Left lobe of liver (tissue), 2 donors: ENCODE data around the gene ZNF273. TPM values are rescaled to one million over a fixed set of nuclear protein-coding genes. Genes with fewer than 3 reads are reported as not detected.
"Not testable (repeated sequence)": the region's sequence is repeated elsewhere in the genome, so short reads cannot be mapped to it uniquely, and the experiment has no call there.

Experiments used
- ATAC-seq: fragments of 200-7000 bp; cut with Tn5 transposase; one replicate; pipeline ENCODE4 v1.9.1; 2020; ENCODE audit warnings: mild to moderate bottlenecking, moderate library complexity
- DNase-seq: peaks from one replicate; pipeline ENCODE4 v3.0.0-alpha.2; 2020; ENCODE audit warnings: low spot score
- total RNA-seq: library from RNA; stranded (reverse); gene quantifications from one replicate; pipeline ENCODE4 v1.2.1, GENCODE V29; 2021
- donor health status: DM: no; HTN: no; CAD: no; lungs with moderate emphysema.
- donor health status: DM: no; HTN: yes; CAD: no.

ZNF273 gene
- total RNA-seq, 1 donor from 2014 or later, result 0.48 TPM

DNA sequence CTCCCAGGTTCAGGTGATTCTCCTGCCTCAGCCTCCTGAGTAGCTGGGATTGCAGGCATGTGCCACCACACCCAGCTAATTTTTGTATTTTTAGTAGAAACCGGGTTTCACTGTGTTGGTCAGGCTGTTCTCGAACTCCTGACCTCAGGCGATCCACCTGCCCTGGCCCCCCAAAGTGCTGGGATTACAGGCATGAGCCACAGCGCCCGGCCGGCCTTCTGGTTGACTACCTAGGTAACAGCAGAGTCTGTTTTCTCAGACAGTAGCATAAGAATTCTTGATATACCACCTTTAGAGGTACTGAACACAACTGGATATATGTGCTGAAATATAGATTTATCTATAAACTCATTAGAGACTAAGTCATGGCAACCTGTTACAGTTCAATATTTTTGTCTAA lies 36.9 kb downstream of the ZNF273 start:
- not testable (repeated sequence) for DNase-seq, ATAC-seq

DNA sequence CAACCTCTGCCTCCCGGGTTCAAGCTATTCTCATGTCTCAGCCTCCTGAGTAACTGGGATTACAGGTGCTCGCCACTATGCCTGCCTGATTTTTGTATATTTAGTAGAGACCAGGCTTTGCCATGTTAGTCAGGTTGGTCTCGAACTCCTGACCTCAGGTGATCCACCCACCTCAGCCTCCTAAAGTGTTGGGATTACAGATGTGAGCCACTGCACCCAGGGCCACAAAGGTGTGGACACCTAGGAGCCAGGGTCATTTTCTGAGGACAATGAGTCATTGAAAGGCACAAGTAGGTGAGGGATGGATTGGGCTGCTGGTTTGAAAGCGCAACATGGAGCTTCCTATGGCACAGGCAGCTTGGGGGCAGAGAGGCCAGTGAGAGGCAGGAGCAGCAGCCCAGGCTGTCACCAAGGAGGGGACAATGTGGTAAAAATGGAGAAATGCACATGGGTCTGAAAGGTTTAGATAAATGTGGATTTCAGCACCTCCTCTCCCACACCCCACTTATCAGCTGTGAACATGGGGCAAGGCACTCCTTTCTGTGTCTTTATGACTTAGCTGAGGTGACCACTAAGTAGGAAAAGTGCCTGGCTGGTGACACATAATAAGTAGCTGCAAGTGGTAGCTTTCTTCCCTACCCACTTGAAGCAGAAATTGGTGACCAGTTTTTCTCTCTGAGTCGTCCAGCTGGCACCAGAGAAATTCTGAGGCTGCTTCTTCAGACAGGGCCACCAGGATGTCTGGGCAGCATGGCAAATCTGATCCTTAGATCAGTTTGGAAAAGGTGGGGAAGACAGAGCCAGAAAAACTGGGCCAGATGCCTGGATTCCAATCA lies 41.8 kb downstream of the ZNF273 start:
- ATAC-seq, DNase-seq: not testable (repeated sequence)

DNA sequence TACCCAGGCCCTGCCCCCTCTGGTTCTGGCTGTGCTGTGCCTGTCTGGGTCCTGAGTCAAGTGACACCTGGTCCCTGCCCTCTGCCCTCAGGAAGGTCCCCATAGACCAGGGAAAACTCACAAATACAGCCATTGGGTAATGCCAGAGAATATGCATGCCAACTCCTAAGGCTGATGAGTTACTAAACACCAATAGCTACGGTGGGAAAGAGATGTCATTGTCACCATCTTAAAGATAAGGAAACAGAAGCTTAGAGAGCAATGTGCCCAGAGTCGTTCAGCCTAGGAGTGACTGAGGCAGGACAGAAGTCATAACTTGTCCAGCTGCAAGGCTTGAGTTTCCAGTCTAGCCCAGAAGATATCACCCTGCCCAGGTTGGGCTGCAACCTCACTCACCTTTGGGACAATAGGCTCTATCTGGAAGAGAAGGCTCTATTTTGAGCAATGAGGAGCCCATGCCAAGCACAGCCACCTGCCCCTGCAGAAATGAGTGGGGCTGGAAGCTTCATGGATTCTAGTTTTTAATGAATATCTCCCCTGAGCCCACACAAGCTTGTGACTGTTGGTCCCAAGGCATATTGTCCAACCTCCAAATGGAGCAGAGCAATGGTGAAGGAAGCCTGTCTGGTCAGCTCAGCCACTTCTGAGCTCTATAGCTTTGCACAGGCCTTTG lies 42.6 kb downstream of the ZNF273 start:
- ATAC-seq, result peak; percentile 61
- DNase-seq, result no peak

DNA sequence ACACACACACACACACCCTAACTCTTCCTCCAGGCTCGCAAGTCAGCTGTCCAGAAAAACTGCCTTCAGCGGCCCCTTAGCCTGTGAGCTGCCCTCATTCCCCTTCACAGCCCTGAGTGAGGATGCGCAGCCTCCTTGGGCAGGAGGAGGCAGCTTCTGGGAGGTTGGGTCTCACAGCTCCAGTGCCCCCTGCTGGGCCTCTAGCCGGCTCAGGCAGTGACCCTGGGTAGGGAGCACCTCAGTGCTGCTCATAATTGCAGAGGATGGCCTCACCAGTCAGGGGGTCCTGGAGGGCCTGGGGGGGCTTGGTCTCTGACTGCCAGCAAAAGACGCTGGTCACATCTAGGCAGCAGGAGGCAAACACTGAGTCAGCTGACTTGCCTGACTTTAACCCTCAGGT lies 43.7 kb downstream of the ZNF273 start:
- DNase-seq (no peak), ATAC-seq (peak; percentile 14)

DNA sequence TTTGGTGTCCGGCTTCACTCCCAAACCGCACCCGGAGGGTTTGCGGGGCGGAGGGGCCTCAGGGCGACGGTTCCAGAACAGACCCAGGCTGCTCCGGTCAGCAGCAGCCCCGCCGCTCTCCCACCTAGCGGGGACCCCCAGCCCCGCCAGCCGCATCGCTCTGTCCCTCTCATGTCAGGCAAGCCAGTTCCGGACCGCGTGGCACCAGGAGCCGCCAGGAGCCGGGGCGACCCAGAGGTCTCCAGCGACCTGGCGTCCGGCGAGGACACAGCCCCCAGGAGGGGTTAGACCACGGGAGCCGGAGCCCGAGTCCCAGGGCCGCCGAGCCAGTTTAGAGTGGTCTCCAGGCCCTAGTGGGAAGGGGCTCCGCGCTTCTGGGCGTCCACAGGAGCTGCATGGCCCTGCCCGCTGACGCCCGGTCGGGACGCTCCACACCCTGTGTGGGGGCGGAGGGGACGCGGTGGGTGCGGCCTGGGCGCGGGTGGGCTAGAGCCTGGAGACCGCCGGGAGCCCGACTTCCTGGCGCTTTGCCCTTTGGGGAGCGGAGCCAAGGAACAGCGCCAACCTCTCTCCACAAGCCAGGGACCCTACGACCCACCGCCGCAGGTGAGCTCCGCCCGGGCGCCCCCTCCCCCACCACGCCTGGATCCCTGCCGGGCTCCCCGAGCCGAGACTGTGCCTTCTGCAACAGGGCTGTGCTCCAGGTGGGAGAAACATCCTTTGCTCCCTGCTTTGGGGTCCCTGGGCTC lies 44.4 kb downstream of the ZNF273 start:
- DNase-seq (no peak), ATAC-seq (peak; percentile 23)

DNA sequence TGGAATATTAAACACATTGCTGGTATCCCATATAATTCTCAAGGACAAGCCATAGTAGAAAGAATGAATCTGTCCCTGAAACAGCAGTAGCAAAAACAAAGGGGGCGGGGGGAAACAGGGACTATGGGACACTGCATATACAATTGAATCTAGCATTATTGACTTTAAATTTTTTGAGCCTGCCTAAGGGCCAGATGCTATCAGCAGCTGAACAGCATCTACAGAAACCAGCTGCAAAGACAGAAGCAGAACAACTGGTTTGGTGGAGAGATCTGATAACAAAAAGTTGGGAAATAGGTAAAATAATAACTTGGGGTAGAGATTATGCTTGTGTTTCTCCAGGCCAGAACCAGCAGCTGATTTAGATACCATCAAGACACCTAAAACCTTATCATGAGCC lies 45.7 kb downstream of the ZNF273 start:
- ATAC-seq, DNase-seq: not testable (repeated sequence)

DNA sequence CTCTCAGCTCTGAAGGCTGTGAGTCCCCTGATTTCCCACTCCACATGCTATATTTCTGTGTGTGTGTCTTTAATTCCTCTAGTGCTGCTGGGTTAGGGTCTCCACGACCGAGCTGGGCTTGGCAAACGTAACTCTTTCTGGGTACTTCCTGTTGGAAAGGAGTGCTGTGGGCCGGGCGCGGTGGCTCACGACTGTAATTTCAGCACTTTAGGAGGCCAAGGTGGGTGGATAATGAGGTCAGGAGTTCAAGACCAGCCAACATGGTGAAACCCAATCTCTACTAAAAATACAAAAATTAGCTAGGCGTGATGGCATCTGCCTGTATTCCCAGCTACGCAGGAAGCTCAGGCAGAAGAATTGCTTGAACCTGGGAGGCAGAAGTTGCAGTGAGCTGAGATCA lies 47.6 kb downstream of the ZNF273 start:
- DNase-seq, ATAC-seq: not testable (repeated sequence)

DNA sequence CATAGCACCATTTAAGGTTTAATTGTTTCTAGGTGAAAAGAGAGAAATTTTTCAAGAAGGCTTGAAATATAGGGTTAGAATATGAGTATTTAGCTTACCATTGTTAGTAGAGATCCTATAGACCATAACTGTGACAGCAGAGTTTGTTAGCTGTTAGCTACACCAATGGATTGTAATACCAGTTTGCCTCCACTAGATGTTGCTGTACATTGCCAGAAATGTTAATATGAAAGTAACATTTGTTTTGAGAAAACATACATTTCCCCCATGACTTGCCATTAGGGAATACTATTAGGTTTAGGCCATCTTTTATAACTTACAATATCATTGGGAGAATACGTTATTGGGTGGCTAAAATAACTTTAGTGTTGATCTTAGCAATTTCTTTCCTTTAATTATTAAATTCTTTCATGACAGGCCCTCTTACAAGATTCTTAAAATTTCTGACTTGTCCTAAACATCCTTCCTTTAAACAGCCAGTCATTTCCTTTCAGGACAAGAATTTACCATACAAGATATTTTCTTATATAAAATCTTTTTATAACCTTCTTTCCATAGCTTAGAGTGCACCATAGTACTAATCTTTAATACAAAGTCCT lies 48.3 kb downstream of the ZNF273 start:
- DNase-seq, result no peak
- ATAC-seq, result peak; percentile 93

DNA sequence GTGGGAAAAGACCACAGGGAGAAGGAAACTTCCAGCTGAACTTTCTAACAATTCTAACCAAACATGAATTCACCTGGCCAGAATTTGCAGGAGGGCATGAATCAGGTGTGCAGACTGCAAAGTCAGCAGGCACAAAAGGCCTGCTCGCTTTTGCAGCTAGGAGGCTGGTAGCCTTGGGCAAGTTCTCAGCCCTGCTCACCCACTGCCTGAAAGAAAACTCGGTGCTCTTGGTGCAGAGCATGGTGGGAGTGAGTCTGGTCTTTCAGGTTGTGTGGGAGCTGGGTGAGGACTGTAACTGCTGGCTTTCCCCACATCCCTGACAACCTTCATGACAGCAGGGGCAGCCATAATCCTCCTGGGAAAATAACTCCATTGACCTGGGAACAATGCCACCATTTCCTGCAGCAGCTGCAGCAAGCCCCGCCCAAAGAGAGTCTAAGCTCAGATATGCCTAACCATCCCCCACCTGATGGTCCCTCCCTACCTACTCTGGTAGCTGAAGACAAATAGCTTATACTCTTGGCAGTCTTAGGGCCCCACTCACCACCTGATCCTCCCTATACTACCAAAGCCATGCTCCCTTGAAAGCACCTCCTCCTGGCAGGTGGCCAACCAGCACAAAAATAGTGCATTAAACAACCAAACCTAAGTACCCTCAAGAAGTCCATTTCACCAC lies 56.1 kb downstream of the ZNF273 start:
- ATAC-seq (no peak), DNase-seq (no peak)

DNA sequence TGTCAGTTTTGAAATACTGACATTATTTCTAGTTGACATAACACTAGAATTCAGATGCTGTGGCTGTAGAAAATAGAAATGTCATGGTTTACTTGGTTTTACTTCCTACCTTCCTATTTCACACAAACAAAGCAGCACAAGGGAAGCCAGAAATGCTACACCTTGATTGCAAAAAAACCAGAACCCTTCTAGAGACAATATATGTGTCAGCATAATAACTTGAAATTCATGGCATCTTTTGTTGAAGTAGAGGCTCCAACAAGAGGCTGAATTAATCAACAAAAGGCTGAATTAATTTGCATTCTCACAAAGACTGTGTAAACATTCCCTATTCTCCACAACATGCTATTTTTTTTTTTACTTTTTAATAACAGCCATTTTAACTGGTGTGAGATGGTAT lies 62.5 kb downstream of the ZNF273 start:
- no peak for ATAC-seq
- DNase-seq, result no peak

DNA sequence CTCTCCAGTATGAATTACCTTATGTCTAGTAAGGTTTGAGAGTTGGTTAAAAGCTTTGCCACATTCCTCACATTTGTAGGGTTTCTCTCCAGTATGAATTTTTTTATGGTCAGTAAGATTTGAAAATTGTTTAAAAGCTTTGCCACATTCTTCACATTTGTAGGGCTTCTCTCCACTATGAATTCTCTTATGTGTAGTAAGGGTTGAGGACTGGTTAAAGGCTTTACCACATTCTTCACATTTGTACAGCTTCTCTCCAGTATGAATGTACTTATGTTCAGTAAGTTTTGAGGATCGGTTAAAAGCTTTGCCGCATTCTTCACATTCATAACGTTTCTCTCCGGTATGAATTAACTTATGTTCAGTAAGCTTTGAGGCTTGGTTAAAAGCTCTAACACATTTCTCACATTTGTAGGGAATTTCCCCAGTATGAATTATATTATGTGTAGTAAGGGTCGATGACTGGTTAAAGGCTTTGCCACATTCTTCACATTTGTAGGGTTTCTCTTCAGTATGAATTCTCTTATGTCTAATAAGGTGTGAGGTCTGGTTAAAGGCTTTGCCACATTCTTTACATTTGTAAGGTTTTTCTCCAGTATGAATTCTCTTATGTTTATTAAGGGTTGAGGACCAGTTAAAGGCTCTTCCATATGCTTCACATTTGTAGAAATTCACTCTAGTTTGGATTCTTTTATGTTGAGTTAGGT lies 75.6 kb downstream of the ZNF273 start:
- DNase-seq (no peak), ATAC-seq (no peak)

Other genes starting within 250 kb of the ZNF273 start
- 0.70 TPM for gene ZNF107, start 237.1 kb upstream of the ZNF273 start, total RNA-seq
- gene ZNF138, start 108.8 kb upstream of the ZNF273 start, total RNA-seq, result 1.7 TPM
- gene ZNF117, start 87.8 kb downstream of the ZNF273 start, total RNA-seq, result 2.6 TPM
- 8.0 TPM for gene ERV3-1, start 103.4 kb downstream of the ZNF273 start, total RNA-seq